Upper lobe of left lung (tissue), 4 donors: ENCODE results near the gene RAB21.

Experiments
- EP300 ChIP-seq, 4 donors: sonication (generic); formaldehyde crosslinking; IDR thresholded peaks; one replicate each; pipeline ENCODE4 v1.5.1; 2017; ENCODE audit warnings: antibody characterized with exemption in 4 of 4, control low read depth in 2 of 4
- TF ChIP-seq, protein P1 (sequence below), 6 experiments: fragments of 450-650 bp in 4 of 6; fragments of 200-600 bp in 2 of 6; sonication (generic) in 2 of 6; IDR thresholded peaks; one replicate each; pipeline ENCODE4 v1.5.1; 2016 to 2019; ENCODE audit warnings: antibody characterized with exemption in 6 of 6

DNA sequence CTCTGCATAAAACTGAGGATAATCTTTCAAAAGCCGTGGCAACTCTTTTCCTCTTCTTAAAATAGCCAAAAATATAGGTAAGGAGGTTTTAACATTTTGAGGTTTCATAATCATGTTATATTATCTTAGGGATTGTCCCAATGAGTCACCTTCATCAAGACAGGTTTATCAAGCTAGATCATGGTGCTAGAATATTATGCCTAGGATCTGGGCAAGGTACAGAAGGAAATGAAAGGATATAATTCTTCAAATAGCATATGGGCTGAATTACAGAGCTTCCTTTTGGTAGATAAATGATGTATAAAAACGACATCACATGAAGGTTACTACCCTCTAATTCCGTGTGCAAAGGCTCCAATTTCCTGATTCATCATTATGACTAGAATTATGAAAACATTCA, 56.3 kb downstream of the RAB21 start:
- TF ChIP-seq, protein P1, sequence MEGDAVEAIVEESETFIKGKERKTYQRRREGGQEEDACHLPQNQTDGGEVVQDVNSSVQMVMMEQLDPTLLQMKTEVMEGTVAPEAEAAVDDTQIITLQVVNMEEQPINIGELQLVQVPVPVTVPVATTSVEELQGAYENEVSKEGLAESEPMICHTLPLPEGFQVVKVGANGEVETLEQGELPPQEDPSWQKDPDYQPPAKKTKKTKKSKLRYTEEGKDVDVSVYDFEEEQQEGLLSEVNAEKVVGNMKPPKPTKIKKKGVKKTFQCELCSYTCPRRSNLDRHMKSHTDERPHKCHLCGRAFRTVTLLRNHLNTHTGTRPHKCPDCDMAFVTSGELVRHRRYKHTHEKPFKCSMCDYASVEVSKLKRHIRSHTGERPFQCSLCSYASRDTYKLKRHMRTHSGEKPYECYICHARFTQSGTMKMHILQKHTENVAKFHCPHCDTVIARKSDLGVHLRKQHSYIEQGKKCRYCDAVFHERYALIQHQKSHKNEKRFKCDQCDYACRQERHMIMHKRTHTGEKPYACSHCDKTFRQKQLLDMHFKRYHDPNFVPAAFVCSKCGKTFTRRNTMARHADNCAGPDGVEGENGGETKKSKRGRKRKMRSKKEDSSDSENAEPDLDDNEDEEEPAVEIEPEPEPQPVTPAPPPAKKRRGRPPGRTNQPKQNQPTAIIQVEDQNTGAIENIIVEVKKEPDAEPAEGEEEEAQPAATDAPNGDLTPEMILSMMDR (IDR thresholded peaks at IDR 0.05), result no peak
- no peak for TF ChIP-seq EP300 (IDR thresholded peaks at IDR 0.05)
